22Rv1 (cell line): ENCODE results near the gene GPR25.

Experiments used
- H3K27ac ChIP-seq: fragments of 450-650 bp; 2 replicates; pipeline ENCODE4 v1.5.1; 2017
- ZFX ChIP-seq: fragments of 450-650 bp; IDR thresholded peaks from 2 replicates; pipeline ENCODE4 v1.6.1; 2017; ENCODE audit warnings: antibody characterized with exemption, borderline replicate concordance
- TF ChIP-seq, protein P1 (sequence below): fragments of 450-650 bp; IDR thresholded peaks from 2 replicates; pipeline ENCODE4 v1.5.1; 2017; ENCODE audit warnings: mild to moderate bottlenecking

Gene GPR25

DNA sequence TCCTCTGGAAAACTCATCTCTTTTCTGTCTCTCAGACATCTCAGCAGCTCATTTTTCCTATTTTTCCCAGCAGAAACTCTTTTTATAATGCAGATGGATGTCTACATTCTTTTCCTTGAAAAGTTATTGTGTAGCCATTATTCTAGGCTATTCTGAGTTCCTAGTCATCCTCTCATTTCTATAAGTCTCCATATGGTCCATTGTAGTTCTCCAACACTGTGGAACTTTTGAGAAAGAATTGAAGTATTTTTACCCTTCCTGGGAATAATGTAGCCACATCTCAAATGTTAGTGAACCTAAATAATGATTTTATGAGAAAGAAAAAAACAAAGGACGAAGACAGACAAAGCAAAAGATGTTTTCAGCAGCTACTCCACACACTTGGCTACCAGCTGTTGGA, 26.4 kb upstream of the GPR25 start:
- no peak for TF ChIP-seq ZFX
- TF ChIP-seq, protein P1, sequence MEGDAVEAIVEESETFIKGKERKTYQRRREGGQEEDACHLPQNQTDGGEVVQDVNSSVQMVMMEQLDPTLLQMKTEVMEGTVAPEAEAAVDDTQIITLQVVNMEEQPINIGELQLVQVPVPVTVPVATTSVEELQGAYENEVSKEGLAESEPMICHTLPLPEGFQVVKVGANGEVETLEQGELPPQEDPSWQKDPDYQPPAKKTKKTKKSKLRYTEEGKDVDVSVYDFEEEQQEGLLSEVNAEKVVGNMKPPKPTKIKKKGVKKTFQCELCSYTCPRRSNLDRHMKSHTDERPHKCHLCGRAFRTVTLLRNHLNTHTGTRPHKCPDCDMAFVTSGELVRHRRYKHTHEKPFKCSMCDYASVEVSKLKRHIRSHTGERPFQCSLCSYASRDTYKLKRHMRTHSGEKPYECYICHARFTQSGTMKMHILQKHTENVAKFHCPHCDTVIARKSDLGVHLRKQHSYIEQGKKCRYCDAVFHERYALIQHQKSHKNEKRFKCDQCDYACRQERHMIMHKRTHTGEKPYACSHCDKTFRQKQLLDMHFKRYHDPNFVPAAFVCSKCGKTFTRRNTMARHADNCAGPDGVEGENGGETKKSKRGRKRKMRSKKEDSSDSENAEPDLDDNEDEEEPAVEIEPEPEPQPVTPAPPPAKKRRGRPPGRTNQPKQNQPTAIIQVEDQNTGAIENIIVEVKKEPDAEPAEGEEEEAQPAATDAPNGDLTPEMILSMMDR, result no peak
- no peak overlapping the region for H3K27ac ChIP-seq

- TF ChIP-seq, protein P1, result no peak
- TF ChIP-seq ZFX, result no peak
- H3K27ac ChIP-seq, result no peak overlapping the region
These were observed 23.4 kb upstream of the GPR25 start for GRCh38 chr1:200849430-200849829.

DNA sequence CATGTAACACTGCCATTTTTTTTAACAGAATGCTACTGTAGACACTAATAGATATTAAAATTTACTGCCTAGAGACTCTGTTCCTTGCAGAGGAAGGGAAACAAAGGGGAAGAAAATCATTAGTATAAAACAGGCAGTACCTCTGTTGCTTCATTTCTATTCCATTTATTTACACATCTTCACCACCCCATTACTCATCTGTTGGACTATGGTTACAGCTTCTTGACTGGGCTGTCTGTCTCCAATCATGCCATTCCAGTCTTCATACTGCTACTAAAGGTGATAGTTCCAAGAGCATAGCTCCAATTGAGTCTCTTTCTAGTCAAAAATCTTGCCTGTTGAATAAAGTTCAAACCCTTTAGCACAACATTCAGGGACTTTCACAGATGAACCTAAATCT, 22.2 kb upstream of the GPR25 start:
- no peak overlapping the region for H3K27ac ChIP-seq
- TF ChIP-seq, protein P1, result no peak
- no peak for TF ChIP-seq ZFX

- no peak overlapping the region for H3K27ac ChIP-seq
- TF ChIP-seq ZFX, result no peak
- TF ChIP-seq, protein P1, result no peak
These were observed 15.9 kb upstream of the GPR25 start for GRCh38 chr1:200856716-200857357.

- TF ChIP-seq, protein P1, result no peak
- no peak for TF ChIP-seq ZFX
- H3K27ac ChIP-seq, result no peak overlapping the region
These were observed 15.0 kb upstream of the GPR25 start for GRCh38 chr1:200857804-200858203.

GRCh38 chr1:200861937-200862647, 10.7 kb upstream of the GPR25 start:
- TF ChIP-seq, protein P1, result no peak
- TF ChIP-seq ZFX, result no peak
- no peak overlapping the region for H3K27ac ChIP-seq

- TF ChIP-seq ZFX, result no peak
- TF ChIP-seq, protein P1, result no peak
- H3K27ac ChIP-seq, result no peak overlapping the region
These were observed 9.9 kb upstream of the GPR25 start for GRCh38 chr1:200862713-200863415.
